ENCODE measurements around the gene AKR1B15. TPM values are rescaled to one million over a fixed set of nuclear protein-coding genes. Genes with fewer than 3 reads are reported as not detected.
"Not testable (repeated sequence)": the region's sequence is repeated elsewhere in the genome, so short reads cannot be mapped to it uniquely, and the experiment has no call there.

AKR1B15 gene
- total RNA-seq, 1 donor from 2014 or later = not detected

- peaks cover 10% of the 10 kb centered on the region for H3K27me3 Mint-ChIP-seq
- H3K9me3 Mint-ChIP-seq = no peaks in the 10 kb centered on the region
- H3K36me3 Mint-ChIP-seq (ENCODE audit: low read depth) = no peaks in the 10 kb centered on the region
- DNase-seq = no peak
- no peak overlapping the region for H3K4me3 Mint-ChIP-seq
- no peak for TF ChIP-seq CTCF (IDR thresholded peaks at IDR 0.05)
- no peak overlapping the region for H3K27ac Mint-ChIP-seq
- CTCF ChIA-PET = no interaction called here
- ATAC-seq (ENCODE audit: low read depth) = no peak
- POLR2A ChIA-PET = no interaction called here
- intact Hi-C loops (cut with micrococcal nuclease) = no loop called here
- no peaks in the 10 kb centered on the region for H3K4me1 Mint-ChIP-seq
These were observed 15.6 kb upstream of the AKR1B15 start for GRCh38 chr7:134533288-134533771.

GRCh38 chr7:134534633-134535032, 14.3 kb upstream of the AKR1B15 start:
- DNase-seq = no peak
- Mint-ChIP-seq H3K36me3 (ENCODE audit: low read depth) (no peaks in the 10 kb centered on the region), H3K4me1 (no peaks in the 10 kb centered on the region), H3K27ac (no peak overlapping the region), H3K9me3 (no peaks in the 10 kb centered on the region), H3K27me3 (peaks cover 10% of the 10 kb centered on the region), H3K4me3 (no peak overlapping the region)
- no peak for ATAC-seq (ENCODE audit: low read depth)
- ChIA-PET CTCF (interaction anchor here (0.7 kb wide), 1 partner anchor 13 kb away, joined by 3 read pairs; no protein-coding TSS in a partner anchor), POLR2A (no interaction called here)
- TF ChIP-seq CTCF (IDR thresholded peaks at IDR 0.05) = no peak
- intact Hi-C loops (cut with micrococcal nuclease) = no loop called here

GRCh38 chr7:134535272-134535918, 13.5 kb upstream of the AKR1B15 start:
- DNase-seq (no peak), ATAC-seq (ENCODE audit: low read depth) (no peak)
- Mint-ChIP-seq H3K27me3 (peaks cover 9% of the 10 kb centered on the region), H3K9me3 (no peaks in the 10 kb centered on the region), H3K4me3 (no peak overlapping the region), H3K4me1 (no peaks in the 10 kb centered on the region), H3K27ac (no peak overlapping the region), H3K36me3 (ENCODE audit: low read depth) (no peaks in the 10 kb centered on the region)
- ChIA-PET CTCF (interaction anchor here (0.7 kb wide), 1 partner anchor 12 kb away, joined by 3 read pairs; no protein-coding TSS in a partner anchor), POLR2A (no interaction called here)
- intact Hi-C loops (cut with micrococcal nuclease) = no loop called here
- TF ChIP-seq CTCF (IDR thresholded peaks at IDR 0.05) = no peak

- no peak overlapping the region for H3K27ac Mint-ChIP-seq
- H3K9me3 Mint-ChIP-seq = no peaks in the 10 kb centered on the region
- no peaks in the 10 kb centered on the region for H3K36me3 Mint-ChIP-seq (ENCODE audit: low read depth)
- intact Hi-C loops (cut with micrococcal nuclease) = no loop called here
- no peaks in the 10 kb centered on the region for H3K4me1 Mint-ChIP-seq
- TF ChIP-seq CTCF (IDR thresholded peaks at IDR 0.05) = no peak
- no peak for ATAC-seq (ENCODE audit: low read depth)
- no peak overlapping the region for H3K4me3 Mint-ChIP-seq
- ChIA-PET POLR2A (no interaction called here), CTCF (no interaction called here)
- peaks cover 11% of the 10 kb centered on the region for H3K27me3 Mint-ChIP-seq
- DNase-seq = no peak
These were observed 13.0 kb upstream of the AKR1B15 start for GRCh38 chr7:134535919-134536299.

- H3K27ac Mint-ChIP-seq; H3K36me3 Mint-ChIP-seq (ENCODE audit: low read depth); H3K4me3 Mint-ChIP-seq; H3K9me3 Mint-ChIP-seq; CTCF ChIA-PET; intact Hi-C loops (cut with micrococcal nuclease); H3K4me1 Mint-ChIP-seq; ATAC-seq (ENCODE audit: low read depth); POLR2A ChIA-PET; DNase-seq: not testable (repeated sequence)
- peaks cover 12% of the 10 kb centered on the region for H3K27me3 Mint-ChIP-seq
These were observed 12.4 kb upstream of the AKR1B15 start for GRCh38 chr7:134536558-134536957.

- POLR2A ChIA-PET; intact Hi-C loops (cut with micrococcal nuclease); ATAC-seq (ENCODE audit: low read depth); H3K9me3 Mint-ChIP-seq; DNase-seq; H3K4me1 Mint-ChIP-seq; H3K27me3 Mint-ChIP-seq; CTCF ChIA-PET; H3K27ac Mint-ChIP-seq; H3K36me3 Mint-ChIP-seq (ENCODE audit: low read depth); H3K4me3 Mint-ChIP-seq: not testable (repeated sequence)
These were observed 11.6 kb upstream of the AKR1B15 start for GRCh38 chr7:134537273-134537781.

Measured in activated B cell treated with CpG ODN at 0.5 μM for 24 hours (primary cell).